GM06990 (cell line): ENCODE results near the gene FAM120C.

Source experiments
- DNase-seq: peaks from one replicate; pipeline ENCODE4 v3.0.0-alpha.2; 2011; ENCODE audit not compliant: insufficient read length; ENCODE audit errors: extremely low read depth
- H3K27me3 ChIP-seq: replicated peaks from 2 replicates; pipeline ENCODE4 v1.6.0; 2011; ENCODE audit warnings: low read length; ENCODE audit not compliant: control insufficient read depth, insufficient read depth
- H3K36me3 ChIP-seq: 2 replicates; pipeline ENCODE4 v1.5.1; 2011; ENCODE audit warnings: low read length; ENCODE audit not compliant: control insufficient read depth, insufficient read depth
- H3K4me3 ChIP-seq: replicated peaks from 2 replicates; pipeline ENCODE4 v1.5.1; 2011; ENCODE audit warnings: low read depth, mild to moderate bottlenecking, control low read depth, low read length
- CTCF ChIP-seq: IDR thresholded peaks from 2 replicates; pipeline ENCODE4 v1.5.1; 2011; ENCODE audit warnings: low read length, control low read depth, mild to moderate bottlenecking, inconsistent platforms; ENCODE audit not compliant: insufficient read depth, poor library complexity, severe bottlenecking

Gene FAM120C

GRCh38 chrX:54064564-54064963 lies 118.5 kb downstream of the FAM120C start:
- H3K4me3 ChIP-seq, result no peak overlapping the region
- no peaks in the 10 kb centered on the region for H3K27me3 ChIP-seq
- H3K36me3 ChIP-seq, result no peaks in the 10 kb centered on the region
- TF ChIP-seq CTCF, result no peak
- no peak for DNase-seq

GRCh38 chrX:54063361-54063760 lies 119.7 kb downstream of the FAM120C start:
- DNase-seq, result no peak
- Histone ChIP-seq H3K36me3 (no peaks in the 10 kb centered on the region), H3K4me3 (no peak overlapping the region), H3K27me3 (no peaks in the 10 kb centered on the region)
- TF ChIP-seq CTCF, result no peak

GRCh38 chrX:54049801-54050200 lies 133.3 kb downstream of the FAM120C start:
- no peaks in the 10 kb centered on the region for H3K27me3 ChIP-seq
- no peak for DNase-seq
- no peak for TF ChIP-seq CTCF
- H3K4me3 ChIP-seq, result no peak overlapping the region
- no peaks in the 10 kb centered on the region for H3K36me3 ChIP-seq

GRCh38 chrX:54048412-54048811 lies 134.6 kb downstream of the FAM120C start:
- H3K27me3 ChIP-seq, result no peaks in the 10 kb centered on the region
- no peaks in the 10 kb centered on the region for H3K36me3 ChIP-seq
- H3K4me3 ChIP-seq, result no peak overlapping the region
- no peak for DNase-seq
- TF ChIP-seq CTCF, result no peak

- H3K27me3 ChIP-seq, result no peaks in the 10 kb centered on the region
- no peak overlapping the region for H3K4me3 ChIP-seq
- TF ChIP-seq CTCF, result no peak
- H3K36me3 ChIP-seq, result no peaks in the 10 kb centered on the region; the same call in 1 of the 2 replicates
- no peak for DNase-seq
Observed at GRCh38 chrX:54045563-54046228, 137.4 kb downstream of the FAM120C start.
